HG02840 (cell line): ENCODE results near the gene FAM210A.
"Not testable (repeated sequence)": the region's sequence is repeated elsewhere in the genome, so short reads cannot be mapped to it uniquely, and the experiment has no call there.

Experiments
- ATAC-seq: cut with Tn5 transposase; IDR thresholded peaks from one replicate; pipeline ENCODE4 v1.9.1; 2021; ENCODE audit warnings: mild to moderate bottlenecking, moderate library complexity, moderate number of reproducible peaks; ENCODE audit not compliant: unreplicated experiment, low FRiP score

FAM210A gene, protein sequence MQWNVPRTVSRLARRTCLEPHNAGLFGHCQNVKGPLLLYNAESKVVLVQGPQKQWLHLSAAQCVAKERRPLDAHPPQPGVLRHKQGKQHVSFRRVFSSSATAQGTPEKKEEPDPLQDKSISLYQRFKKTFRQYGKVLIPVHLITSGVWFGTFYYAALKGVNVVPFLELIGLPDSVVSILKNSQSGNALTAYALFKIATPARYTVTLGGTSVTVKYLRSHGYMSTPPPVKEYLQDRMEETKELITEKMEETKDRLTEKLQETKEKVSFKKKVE

DNA sequence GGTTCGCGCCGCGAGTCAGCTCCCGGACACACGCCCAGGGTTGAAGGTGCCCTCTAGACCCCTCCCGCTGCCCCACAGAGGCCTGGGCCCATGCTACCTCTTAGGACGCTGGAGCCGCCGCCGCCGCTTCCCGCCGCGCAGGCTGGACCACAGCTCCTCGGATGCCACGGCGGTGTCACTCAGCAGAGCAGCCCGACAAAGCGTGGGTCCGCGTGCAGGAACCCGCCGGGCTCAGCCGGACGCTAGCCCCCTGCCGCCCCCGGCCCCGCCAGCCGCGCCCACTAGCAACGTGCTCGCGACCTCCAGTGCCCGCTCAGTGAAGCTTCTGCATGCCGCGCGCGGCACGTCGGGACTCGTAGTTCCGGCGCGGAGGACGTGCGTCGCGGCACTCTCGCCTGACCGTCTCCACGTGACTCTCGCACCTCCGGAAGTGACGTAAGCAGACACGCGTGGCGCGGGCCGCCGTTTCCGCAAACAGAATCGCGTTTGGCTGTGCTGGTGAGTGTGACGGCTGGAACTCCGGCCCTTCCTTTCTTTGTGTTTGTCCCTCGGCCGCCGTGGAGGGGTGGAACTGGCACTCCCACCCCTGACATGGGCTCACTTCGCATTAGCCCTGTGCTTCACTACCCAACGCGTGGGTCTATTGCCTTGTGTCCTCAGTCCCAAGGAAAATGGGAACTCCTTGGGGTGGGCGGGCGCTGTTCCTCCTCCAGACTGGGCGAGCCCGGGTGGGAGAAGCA lies at the start of gene FAM210A, which contains the start of gene RNMT:
FAM210A (minus strand) TSS at position 327 of the 740 bp plus-strand sequence. CDS start 44,481 bp downstream, outside the sequence.
RNMT (plus strand) TSS at position 442 of the 740 bp plus-strand sequence. CDS start 4,845 bp downstream, outside the sequence.
- peak; percentile 92 for ATAC-seq

GRCh38 chr18:13775058-13775457 lies 48.7 kb upstream of the FAM210A start:
- ATAC-seq = no peak

DNA sequence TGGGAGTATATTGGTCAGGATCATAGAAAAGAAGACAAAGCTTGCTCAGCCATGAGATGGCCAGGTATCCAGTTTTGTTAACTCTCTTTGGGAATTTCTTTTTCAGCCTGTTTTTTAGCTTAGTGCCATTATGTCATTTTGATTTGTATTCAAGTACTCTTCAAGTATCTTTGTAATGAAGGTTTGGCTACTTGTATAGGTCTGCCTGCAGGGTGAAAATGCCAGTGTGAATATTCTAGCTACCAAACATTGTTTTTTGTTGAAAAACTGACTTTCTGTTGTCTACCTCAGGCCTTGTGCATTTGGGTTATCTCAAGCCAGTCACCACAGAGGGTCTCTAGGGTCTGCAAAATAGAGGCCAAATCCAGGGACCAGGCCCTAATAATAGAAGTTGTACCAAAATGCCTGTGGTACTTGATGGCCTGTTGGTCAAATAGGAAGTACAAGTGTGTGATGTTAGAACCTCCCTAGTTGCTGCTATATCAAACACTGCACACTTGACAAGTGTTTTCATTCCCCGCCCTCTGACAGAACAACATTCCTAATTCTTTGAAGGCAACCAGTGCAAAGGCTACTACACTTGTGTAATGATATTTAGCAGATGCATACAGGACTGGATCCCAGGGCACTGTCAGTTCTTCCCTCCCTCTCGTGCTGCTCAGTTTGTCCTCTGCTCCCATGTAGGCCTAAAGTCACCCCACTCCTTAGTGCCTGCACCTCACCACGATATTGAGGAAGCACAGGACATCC lies 36.5 kb upstream of the FAM210A start:
- ATAC-seq = no peak

GRCh38 chr18:13760047-13760446 lies 33.7 kb upstream of the FAM210A start:
- no peak for ATAC-seq

DNA sequence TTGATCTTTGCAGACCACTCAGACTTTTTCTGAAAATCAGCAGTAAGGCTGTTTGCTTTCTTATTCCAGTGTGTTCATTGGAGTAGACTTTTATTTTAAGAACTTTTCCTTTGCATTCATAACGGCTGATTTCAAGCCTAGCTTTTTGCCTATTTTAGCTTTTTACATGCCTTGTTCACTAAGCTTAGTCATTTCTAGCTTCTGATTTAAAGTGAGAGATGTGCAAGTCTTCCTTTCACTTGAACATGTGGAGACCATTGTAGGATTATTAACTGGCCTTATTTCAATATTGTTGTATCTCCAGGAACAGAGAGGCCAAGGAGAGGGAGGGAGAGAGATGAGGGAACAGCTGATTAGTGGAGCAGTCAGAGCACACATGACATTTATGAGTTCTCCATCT lies 32.3 kb upstream of the FAM210A start:
- ATAC-seq = no peak

GRCh38 chr18:13756671-13757070 lies 30.3 kb upstream of the FAM210A start:
- ATAC-seq = no peak

DNA sequence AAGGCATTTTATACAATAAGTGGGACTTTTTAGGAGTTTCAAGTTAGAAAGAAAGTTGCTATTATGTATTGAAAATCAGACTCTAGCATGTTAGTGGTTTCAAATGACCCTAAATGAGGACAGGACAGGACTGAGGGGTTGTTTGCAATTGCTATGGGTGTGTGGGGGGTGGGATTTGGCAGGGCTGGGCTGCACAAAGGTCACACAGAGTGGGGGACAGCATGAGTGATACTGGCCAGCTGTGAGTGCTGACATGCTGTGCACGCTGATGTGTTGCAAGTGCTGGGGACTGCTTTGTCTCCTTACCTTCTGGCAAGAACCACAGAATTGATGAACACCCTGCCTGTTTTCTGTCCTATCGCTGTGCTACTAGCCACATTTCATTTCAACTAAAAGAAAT lies 29.9 kb upstream of the FAM210A start:
- no peak for ATAC-seq

- ATAC-seq = not testable (repeated sequence)
Measured at GRCh38 chr18:13751599-13751998, 25.2 kb upstream of the FAM210A start.

GRCh38 chr18:13746633-13747032 lies 20.3 kb upstream of the FAM210A start:
- ATAC-seq = no peak

DNA sequence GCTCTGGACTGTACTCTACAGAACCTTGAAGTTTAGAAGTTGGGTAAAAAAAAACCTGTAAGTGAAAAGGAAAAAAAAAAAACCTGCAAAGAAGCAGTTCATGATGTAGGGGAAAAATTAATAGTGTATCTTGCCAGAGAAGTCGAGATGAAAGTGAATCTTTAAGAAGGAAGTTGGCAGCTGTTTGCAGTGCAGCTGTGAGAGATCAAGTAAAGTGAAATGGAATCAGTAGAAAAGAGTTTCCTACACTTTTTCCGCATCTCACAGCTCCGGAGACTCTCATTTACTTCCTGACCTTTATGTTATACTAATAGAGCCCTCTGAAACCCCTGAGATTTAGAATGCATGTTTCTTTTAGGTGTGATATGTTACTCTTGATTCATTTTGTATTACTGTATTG lies 19.3 kb upstream of the FAM210A start:
- no peak for ATAC-seq

DNA sequence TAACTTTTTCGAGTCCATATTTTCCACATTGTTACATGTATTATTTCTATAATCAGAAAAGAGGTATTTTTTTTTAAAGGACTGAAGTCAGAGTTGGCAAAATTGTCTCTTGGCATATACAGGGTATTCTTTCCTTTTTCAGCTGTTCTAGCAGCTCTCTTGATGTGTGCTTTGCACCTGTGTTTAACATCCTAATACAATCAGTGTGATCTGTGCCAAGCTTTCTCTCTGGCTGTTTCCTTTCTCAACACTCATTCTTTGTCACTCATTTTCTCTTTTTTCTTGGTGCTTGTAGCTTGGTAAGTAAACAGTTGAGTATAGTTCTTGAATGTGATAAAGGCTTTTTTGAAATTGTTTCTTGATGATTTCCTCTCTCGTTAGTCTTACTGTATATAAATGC lies 9.3 kb upstream of the FAM210A start:
- no peak for ATAC-seq

DNA sequence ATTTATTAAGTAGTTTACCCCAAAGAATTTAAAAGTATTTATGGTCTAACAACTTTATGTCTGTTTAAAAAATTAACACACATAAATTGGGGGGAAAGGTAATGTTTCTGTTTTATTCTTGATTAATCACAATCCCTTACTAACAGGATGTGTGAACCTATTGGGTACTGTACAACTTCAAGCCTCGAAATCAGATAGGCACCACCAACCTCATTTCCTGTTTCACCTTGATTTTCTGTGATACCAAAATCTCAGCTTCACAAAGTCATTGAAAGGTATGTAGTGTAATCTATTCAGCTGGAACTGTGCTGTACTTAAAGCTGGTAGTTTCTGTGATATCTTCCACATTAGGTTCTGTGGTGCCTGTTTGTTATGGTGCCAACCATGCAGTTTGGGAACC lies 4.1 kb upstream of the FAM210A start:
- no peak for ATAC-seq

DNA sequence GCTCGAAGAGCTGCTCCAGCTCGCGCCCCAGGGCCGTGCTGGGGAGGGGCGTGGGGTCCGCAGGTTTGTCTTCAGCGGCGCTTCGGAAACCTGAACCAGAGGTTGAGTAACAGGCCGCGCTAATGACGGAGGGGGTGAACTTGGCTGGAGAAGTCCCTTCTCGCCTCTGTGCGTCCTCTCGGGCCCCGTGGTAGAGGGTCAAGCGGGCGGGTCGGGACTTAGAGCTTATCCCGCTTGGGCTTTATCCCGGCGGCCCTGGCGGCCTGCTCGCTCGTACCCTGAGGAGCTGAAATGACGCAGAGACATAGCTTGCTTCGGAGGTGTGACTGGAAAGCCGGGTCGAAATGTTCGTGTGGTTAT lies 594 bp upstream of the FAM210A start:
- ATAC-seq = peak; percentile 16

DNA sequence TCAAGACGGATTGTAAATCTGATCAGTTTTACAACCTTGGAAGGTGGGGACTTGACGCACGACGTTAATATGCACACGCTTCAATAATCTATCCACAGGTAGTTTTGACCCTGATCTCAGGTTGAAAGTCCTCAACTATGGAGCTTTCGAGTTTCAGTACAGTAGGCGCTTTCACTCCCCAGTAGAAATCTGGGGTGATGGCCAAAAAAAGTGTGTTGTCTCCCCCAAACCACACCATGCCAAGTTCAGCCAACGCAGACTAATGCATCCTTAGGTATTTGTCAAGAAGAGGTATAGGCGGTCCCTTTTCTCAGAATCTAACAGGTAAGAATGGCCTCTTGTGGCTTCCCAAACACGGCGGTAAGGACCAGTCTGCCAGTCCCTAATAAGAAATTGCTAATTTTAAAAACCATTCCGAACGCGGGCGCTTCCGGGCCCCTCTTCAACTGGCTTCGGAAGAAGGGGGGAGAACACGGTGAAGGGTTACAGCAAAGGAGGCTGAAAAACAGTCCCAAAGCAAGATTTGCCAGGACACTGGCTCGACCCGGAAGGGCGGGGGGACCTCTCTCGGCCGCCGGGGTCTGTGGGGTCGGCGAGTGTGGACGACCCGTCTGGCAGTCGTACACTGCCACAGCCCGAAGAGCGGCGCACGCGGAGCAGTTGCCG lies 659 bp downstream of the FAM210A start:
- ATAC-seq = no peak

GRCh38 chr18:13720847-13721246 lies 5.5 kb downstream of the FAM210A start:
- no peak for ATAC-seq

DNA sequence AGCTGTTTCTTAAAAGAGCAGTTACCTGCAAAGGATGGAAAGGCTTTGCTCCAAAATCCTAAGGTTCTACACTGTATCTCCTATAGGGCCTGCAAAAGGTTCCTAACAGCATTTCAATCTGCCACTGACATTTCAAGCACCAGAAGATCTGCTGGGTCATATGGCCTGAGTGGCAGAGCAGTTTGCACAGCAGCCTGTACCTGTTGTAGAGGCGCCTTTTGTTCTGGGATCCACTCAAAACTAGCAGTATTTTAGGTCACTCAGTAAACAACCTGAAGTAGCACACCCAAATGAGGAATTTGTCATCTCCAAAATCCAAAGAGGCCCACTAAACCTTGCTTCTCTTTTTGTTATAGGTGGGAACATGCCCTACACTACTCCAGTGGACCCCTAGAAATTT lies 6.2 kb downstream of the FAM210A start:
- no peak for ATAC-seq

DNA sequence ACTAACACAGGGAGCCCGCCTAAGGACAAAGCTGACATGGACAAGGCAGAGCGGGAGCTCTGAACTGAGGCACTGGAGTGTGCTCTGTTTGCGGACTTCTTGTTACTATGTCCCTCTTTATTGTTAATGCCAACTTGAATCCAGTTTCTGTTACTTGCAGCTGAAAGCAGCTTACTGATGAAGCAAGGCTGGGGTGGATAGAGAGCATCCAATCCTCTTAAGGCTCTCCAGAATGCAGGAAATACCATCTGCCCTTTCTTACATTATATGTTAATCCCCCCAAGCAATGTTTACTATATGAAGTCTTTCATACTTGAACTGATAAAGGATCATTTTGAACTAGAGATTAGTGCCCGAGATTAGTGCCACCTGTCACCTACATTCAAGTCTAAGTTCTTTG lies 9.4 kb downstream of the FAM210A start:
- no peak for ATAC-seq

DNA sequence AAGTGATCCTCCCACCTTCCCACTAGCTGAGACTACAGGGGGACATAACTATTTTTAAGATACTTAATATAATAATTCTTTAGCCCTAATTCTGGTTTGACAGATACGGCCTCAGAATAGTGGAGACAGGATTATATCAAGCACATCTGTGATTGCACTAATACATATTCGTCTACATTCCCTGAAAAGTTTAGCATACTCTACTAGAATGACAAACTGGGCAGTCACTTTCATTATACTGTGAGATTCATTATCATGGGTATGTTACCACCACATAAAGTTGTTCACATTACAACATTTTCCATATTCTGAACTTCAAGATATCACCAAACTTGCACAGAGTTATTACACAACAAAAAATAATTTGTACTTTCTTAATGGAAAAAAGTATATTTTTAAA lies 11.0 kb downstream of the FAM210A start:
- no peak for ATAC-seq

GRCh38 chr18:13713455-13714055 lies 12.8 kb downstream of the FAM210A start:
- ATAC-seq = no peak

DNA sequence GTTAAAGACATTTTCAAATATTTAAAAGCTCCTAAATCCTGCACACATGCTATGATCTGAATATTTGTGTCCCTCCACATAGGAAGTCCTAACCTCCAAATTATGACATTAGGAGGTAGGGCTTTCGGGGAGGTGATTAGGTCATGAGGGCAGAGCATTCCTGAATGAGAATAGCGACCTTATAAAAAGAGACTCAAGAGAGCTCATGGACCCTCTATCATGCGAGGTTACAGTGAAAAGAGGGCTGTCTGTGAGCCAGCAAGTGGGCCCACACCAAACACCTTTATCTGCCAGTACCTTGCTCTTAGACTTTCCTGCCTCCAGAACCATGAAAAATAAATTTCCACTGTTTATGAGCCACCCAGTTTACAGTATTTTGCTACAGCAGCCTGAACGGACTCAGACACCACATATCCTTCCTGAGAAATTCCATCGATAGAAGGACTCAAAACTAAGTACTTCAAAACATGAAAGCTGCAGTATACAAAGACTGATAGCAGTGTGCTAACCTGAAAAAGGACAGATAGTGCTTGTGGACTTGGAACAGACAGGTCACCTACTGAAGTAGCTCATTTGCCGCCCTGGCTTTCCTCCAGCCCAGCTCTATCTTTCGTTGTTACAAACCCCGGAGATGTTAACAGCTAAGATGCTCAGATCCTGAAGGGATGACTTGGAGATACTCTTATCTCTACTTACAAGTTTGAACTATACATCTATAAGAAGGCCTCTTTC lies 13.8 kb downstream of the FAM210A start:
- ATAC-seq = no peak
